Esophagus muscularis mucosa (tissue), 4 donors: ENCODE results near the gene PPM1F.

Experiments
- CTCF ChIP-seq, 3 experiments: fragments of 200-600 bp in 2 of 3; fragments of 450-650 bp in 1 of 3; sonication (generic) in 2 of 3; IDR thresholded peaks; one replicate each; pipeline ENCODE4 v1.5.1; 2017 to 2019; ENCODE audit warnings: antibody characterized with exemption in 3 of 3, mild to moderate bottlenecking in 2 of 3, moderate library complexity in 1 of 3
- EP300 ChIP-seq: sonication (generic); formaldehyde crosslinking; IDR thresholded peaks from one replicate; pipeline ENCODE4 v1.6.1; 2017; ENCODE audit warnings: antibody characterized with exemption
- POLR2A ChIP-seq: fragments of 450-650 bp; IDR thresholded peaks from one replicate; pipeline ENCODE4 v1.6.1; 2017; ENCODE audit warnings: antibody characterized with exemption, moderate library complexity, mild to moderate bottlenecking, low read depth
- POLR2AphosphoS5 ChIP-seq, 2 donors: sonication (generic); formaldehyde crosslinking; IDR thresholded peaks; one replicate each; pipeline ENCODE4 v1.6.1; 2017; ENCODE audit warnings: antibody characterized with exemption in 2 of 2

GRCh38 chr22:21959274-21960074, 6.8 kb upstream of the PPM1F start:
- no peak for TF ChIP-seq CTCF (IDR thresholded peaks at IDR 0.05)
- TF ChIP-seq EP300: no peak
- no peak for TF ChIP-seq POLR2A
- TF ChIP-seq POLR2AphosphoS5 (IDR thresholded peaks at IDR 0.05): no peak
